ENCODE results near the gene ZNF841. TPM values are rescaled to one million over a fixed set of nuclear protein-coding genes. Genes with fewer than 3 reads are reported as not detected.

Gene ZNF841
- total and polyA plus RNA-seq, 2 of the 13 experiments (the other 11 are each of a cell fraction or from before 2014, with no cell fraction given), result 6.2 to 14.2 TPM

- no peak for TF ChIP-seq ZNF234 (CRISPR knock-in tag; conservative IDR thresholded peaks at IDR 0.05)
- no peak for TF ChIP-seq PRMT3 (CRISPR knock-in tag; IDR thresholded peaks at IDR 0.05; ENCODE audit: borderline replicate concordance, low read depth)
- TF ChIP-seq CSRNP2 (CRISPR knock-in tag; conservative IDR thresholded peaks at IDR 0.05; ENCODE audit: low read depth), result no peak
- no peak for TF ChIP-seq MZF1 (CRISPR knock-in tag; IDR thresholded peaks at IDR 0.05; ENCODE audit: borderline replicate concordance)
- no peak for TF ChIP-seq HDAC2 (CRISPR knock-in tag; IDR thresholded peaks at IDR 0.05)
- no peak for TF ChIP-seq U2AF2 (IDR thresholded peaks at IDR 0.05; ENCODE audit: low read depth, low read length)
- TF ChIP-seq ZNF768 (CRISPR knock-in tag; IDR thresholded peaks at IDR 0.05), result no peak
- peak; percentile 35; the same call in 1 of the 2 replicates for TF ChIP-seq ZNF609 (CRISPR knock-in tag; IDR thresholded peaks at IDR 0.05; ENCODE audit: borderline replicate concordance)
- TF ChIP-seq MEIS1 (CRISPR knock-in tag; IDR thresholded peaks at IDR 0.05; ENCODE audit: borderline replicate concordance), result peak; percentile 62; the same call in 1 of the 2 replicates
Measured at GRCh38 chr19:52139252-52140031, 43.9 kb upstream of the ZNF841 start, which contains the start of gene ZNF616 (continued).

Measured in HepG2 (cell line).